ENCODE results near the gene PREX1. TPM values are rescaled to one million over a fixed set of nuclear protein-coding genes. Genes with fewer than 3 reads are reported as not detected.
"Not testable (repeated sequence)": the region's sequence is repeated elsewhere in the genome, so short reads cannot be mapped to it uniquely, and the experiment has no call there.

PREX1 gene
- polyA plus RNA-seq, 4 donors = 13.7 to 16.7 (median 15.2) TPM

DNA sequence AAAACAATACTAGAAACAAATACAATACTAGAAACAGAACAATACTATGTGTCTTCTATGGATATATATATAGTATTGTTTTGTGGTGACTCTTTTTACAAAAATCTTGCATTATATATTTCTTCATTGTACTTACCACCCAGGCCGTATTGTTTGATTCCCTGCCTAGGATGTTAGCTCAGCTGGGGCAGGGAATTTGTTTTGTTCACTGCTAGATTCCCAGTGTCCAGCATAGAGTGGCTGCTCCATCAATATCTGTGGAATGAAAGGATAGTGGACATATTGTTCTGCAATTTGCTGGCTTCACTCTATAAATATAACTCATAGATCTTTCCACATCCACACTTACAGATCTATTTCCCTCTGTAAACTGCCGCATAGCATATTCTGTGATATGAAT, 21.5 kb upstream of the PREX1 start:
- no peak for DNase-seq (ENCODE audit: low read depth in 4 of 4, low spot score in 2 of 4)

DNA sequence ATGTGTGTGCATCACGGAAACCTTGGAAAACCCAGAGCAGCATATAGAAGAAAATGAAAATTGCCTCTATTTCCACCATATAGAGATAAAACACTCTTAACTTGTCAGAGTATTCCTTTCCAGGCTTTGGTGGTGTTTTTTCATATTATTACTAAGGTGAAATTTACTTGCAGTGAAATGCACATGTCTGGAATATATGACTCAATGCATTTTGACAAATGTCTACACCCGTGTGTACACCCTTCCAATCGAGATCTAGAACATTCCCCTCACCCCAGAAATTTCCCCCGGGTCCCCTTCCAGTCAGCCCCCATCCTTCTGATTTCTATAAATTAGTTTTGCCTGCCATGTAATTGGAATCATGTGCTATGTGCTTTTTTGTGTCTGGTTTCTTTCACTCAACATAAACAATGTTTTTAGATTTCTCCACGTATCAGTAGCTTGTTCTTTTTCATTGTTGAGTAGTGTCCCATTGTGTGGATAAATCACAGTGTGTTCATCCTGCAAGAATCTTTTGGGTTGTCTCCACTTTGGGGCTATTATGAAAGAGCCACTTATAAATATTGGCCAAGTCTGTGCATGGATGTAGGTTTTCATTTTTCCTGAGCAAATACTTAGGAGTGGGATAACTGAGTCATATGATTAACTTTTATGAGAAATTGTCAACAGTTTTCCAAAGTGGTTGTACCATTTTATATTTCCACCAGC, 19.9 kb upstream of the PREX1 start:
- no peak for DNase-seq (ENCODE audit: low read depth in 4 of 4, low spot score in 2 of 4)

DNA sequence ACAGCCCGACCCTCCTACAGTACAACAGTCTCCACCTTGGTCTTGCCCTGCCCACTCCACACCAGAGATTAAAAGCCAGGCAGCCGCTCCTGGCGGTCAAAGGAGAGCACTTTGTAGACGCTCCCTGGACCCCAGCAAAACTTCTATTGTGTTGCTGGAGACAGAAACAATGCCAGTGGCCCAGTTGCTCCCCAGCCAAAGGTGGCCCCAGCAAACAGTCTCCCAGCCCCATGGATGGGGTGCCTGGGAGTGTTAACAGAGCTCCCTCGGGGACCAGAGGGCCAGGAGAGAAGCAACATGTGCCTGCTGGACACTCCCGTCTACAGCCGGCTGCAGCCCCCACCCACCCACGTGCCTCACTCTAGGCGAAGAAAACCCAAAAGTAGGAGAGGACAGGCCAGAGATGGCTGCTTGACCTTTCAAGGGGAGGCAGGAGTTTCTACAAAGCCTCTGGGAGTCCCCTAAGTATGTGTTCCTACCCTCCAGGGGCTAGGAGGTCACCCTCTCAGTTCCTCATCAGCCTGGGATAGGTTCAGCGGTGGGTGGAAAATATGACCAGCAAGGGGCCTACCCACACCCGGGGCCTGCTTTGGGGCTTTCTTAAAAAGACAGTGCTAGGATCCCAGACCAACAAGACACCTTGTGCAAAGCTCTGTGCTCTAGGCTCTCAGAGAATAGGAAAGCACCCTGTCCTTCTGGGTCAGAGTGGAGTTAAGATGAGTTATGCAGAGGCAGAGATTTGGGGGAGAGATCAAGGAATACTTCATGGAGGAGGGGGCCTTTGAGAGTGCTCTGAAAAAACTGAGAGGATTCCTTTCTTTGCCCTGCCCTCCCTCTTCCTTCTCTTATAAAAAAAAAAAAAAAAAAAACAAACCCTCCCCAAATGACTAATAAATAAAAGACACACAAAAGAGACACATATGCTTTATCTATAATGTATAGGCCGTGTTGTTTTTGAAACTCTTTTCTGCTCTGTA, 19.0 kb upstream of the PREX1 start:
- no peak for DNase-seq (ENCODE audit: low read depth in 4 of 4, low spot score in 2 of 4)

DNA sequence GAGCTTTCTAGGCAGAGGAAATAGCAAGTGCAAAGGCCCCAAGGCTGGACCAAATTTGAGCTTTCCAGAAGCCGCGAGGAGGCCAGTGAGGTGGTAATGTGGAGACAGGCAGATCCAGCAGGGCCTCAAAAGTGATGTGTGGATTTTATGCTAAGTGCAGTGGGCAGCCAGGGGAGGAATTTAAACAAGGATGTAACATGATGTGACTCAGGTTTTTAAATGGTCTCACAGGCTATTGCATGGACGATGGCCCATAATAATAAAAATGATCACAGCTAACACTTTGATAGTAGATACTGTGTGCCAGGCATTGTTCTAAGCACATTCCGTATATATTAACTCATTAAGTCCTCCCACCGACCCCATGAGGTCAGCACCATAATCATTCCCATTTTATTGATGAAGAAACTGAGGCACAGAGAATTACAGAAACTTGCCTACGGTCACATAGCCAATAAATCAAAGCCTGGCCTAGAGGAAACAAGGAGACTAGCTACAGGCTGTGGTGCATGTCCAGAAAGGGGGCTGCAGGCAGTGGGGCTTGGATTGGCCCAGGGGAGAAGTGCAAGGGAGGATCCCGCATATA, 18.0 kb upstream of the PREX1 start:
- DNase-seq (ENCODE audit: low read depth in 4 of 4, low spot score in 2 of 4) = no peak

DNA sequence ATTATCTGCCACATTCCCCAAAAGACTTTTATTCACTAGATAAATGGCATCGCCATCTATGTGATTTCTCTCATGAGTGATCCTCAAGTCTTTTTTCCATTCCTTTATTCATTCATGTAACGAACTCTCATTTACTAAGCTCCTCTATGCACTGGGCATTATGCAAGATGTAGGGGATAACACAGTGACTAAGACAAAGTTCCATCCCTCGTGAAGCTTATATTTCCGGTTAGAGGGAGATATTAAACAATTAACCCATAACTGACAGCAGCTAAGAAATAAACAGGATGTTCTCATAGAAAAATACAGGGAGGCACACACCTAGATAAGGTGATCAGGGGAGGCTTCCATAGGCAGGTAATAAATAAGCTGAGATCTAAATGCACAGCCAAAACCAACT, 17.2 kb upstream of the PREX1 start:
- DNase-seq (ENCODE audit: low read depth in 4 of 4, low spot score in 2 of 4) = no peak

DNA sequence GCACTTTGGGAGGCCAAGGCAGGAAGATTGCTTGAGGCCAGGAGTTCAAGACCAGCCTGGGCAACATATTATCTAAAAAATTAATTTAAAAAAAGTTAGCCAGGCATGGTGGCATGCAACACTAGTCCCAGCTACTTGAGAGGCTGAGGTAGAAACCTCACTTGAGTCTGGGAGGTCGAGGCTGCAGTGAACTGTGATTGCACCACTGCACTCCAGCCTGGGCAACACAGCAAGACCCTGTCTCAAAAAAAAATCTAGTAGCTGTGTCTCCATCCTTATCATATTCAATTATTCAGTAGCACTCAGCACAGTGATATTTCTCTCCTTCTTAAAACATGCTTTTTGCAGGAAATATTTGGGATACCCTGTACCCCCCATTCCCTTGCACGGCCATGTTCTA, 16.1 kb upstream of the PREX1 start:
- not testable (repeated sequence) for DNase-seq (ENCODE audit: low read depth in 4 of 4, low spot score in 2 of 4)

DNA sequence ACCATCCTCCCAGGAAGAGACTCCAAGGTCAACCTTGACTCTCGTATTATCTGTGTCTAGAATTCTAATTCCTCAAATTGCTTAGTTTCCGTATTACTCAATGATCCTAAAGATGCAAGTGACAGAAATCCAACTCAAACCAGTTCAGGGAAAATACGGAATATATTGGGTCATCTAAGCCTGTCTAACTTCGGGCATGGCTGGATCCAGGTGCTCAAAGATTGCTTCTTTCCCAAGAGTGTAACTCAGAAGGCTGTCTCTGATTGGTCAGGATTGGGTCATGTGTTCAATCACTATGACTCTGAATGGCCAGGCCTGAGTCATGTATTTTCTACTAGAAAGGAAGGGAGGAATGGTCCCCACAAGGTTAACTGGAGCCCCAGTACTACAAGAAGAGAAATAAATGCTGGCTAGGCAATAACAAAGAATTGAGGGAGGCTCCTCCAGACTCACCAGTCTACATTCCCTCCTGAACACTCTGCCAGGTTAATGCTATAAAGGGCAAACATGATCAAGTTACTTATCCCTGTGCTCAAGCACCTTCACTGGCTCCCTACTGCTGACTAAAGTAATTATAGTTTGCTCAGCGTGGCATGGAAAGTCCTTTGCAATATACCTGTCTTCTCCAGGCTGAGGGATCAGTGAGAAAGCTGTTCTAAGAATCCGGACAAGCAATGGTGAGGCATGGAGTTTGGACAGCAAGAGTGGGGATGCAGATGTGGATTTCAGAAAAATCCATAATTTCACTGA, 15.4 kb upstream of the PREX1 start:
- DNase-seq (ENCODE audit: low read depth in 4 of 4, low spot score in 2 of 4) = no peak

DNA sequence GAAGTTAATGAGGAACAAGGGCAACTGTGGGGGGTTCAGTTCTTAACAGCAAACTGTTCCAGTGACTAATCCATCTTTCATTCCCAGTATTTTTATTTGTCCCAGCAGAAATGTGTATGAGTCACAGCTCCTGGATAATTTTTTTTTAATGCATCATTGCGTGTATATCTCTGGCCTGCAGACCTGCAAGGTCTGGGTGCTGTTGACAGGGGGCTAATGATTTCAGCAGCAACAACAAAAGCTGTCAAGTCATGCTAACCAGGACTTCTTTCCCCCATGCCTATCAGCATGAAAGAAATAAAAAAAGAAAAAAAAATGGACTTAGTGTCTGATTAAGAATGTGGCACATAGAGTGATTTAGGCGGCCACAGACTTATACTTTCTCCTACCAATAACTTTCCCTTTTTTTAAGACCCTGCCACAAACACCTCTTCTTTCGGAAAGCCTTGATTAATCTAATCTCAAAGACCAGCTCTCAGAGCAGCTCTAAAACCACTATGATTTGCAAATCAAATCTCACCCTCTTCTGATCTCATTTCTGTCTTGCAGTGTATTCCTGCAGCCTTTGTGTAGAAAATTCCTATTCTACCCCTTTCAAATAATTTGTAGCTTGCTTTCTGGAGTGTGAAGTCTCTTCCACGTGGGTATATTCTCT, 14.2 kb upstream of the PREX1 start:
- DNase-seq (ENCODE audit: low read depth in 4 of 4, low spot score in 2 of 4) = no peak

DNA sequence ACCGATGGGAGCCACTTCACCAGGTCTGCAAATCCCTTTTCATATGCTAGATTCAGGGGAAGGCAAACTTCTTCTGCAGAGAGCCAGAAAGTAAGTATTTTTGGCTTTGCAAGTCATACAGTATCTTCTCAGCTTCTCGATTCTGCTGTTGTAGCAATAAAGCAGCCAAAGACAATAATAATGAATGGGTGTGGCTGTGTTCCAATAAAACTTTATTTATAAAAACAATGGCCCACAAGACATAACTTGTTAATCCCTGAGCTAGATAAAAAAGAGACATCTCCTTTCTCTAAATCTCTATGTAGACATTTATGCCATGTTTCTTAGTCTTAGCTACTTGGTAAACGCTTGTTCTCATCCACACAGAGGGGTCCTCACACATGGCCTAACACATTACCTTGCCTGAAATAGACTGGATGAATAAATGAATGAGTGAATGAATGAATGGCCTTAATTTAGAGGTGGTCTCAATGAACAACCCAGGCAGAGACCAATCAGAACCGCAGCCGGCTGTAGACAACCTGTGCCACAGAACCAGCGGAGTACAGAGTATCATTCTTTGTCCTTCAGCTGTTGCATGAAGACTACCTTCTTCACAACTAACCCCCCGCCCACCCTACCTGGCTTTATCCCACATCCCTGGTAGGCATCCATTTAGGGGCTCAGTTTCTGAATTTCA, 13.5 kb upstream of the PREX1 start:
- DNase-seq (ENCODE audit: low read depth in 4 of 4, low spot score in 2 of 4) = no peak

DNA sequence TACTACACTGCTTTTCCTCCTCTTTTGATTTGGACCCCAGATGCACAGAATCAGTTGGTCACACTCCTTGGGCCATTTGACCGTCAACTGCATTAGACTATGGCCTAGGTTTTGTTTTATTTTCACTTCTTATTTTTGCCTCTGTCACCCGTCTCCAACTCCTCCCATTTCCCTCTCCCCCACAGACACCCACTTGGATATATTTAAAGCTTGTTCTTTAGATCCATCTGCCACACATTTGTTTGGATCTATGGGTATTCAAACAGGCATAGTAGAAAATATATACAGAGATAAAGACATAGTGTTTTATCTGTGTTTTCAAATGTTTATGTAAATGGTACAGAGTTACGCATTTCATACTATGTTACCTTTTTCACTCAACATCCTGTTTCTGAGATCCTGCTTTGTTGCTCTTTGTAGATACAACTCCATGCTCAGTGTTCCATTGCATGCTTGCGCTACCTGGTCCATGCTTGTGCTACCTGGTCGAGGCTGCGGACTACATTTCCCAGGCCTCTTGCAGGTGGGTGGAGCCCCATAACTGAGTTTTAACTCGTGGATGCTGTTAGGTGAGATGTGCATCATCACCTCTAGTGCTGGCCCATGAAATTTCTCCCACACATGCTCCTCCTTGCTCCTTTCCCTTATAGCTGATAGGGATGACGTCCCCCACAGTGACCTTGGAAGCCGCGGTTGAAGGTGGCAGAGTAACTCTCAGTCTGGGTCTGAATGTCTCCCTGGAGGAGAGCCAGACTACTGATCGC, 11.5 kb upstream of the PREX1 start:
- DNase-seq (ENCODE audit: low read depth in 4 of 4, low spot score in 2 of 4) = no peak

DNA sequence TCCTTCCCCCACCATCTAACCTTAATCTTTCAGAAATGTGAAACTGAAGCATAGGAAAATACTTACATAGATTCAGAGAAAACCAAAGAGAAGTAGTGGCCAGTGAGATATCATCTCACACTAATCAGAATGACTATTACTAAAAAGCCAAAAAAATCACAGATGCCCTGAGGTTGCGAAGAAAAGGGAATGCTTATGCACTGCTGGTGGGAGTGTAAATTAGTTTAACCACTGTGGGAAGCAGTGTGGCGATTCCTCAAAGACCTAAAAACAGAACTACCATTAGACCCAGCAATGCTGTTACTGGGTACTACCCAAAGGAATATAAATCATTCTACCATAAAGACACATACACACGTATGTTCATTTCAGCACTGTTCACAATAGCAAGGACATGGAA, 9.2 kb upstream of the PREX1 start:
- no peak for DNase-seq (ENCODE audit: low read depth in 4 of 4, low spot score in 2 of 4)

DNA sequence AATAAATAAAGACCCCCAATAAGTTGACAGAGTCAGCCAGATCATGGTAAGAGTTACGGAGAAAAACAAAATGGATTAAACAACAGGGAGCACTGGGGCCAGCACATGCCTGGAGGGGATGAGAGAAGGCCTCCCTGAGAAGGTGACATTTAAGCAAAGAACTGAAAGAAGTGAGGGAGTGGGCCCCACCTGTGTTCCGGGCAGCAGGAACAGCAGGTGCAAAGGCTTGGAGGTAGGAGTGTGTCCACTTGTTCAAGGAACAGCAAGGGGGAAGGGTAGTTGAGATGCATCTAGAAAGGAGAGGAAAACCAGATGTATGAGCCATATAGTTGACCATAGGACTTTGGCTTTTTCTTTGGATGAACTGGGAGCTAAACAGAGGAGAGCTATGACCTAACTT, 7.6 kb upstream of the PREX1 start:
- DNase-seq (ENCODE audit: low read depth in 4 of 4, low spot score in 2 of 4) = no peak

DNA sequence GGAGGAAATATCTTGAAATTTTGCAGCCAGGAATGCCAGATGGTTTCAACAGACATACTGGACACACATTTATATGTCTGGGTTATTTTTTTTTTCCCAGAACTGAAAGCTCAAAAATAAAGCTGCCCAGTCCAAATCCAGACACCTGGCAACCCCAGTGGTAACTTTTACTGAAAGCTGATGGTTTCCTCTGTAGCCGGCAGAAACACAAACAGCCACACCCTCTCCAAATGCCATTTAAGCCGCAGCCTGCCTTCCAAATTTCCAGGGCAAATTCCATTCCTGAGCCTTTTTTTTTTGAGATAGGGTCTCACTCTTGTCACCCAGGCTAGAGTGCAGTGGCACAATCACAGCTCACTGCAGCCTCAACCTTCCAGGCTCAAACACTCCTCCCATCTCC, 6.5 kb upstream of the PREX1 start:
- no peak for DNase-seq (ENCODE audit: low read depth in 4 of 4, low spot score in 2 of 4)

DNA sequence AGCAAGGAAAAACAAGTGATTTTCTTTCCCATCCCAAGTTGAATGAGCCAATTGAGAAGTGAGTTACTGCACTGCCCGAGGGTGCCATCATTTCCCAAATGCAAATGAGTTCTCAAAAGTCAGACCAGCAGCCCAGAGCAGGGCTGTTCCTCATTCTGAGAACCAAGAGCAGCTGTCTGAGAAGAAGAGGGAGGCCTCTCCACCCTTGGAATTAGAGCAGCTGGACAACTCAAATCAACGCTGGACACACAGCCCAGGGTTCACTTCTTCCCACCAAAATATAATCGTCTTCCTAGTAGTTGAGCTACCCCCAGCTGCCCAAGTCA, 4.6 kb upstream of the PREX1 start:
- no peak for DNase-seq (ENCODE audit: low read depth in 4 of 4, low spot score in 2 of 4)

DNA sequence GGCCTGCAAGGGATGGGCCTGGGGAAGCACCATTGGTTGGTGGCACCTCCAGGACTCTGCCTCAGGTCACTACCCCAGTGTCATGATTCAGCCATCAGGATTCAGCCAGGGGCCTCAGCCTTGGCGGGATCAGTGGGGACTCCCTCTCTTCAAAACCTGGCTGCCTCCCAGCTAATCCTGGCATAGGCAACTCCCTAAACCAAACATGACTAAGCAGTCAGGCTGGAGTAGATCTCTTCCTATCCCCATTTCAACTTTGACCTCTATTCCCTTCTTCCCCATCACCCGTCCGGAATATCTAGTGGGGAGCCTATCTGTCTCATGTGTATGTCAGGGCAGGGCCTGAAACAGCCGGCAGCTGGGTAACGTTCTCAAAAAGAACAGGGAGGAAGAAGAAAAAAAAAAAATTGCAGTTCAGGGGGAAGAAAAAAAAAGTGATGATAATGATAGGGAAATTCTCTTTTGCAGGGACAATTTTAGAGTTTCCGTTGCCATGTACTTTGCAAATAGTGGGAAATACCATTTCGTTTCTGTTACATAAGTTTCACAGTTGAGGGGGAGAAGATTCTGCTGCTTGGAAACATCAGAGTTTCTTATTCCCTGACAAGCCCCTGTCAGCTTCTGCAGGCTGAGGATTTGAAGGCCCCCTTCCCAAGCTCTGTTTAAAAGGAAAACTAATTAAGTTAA, 4.1 kb upstream of the PREX1 start:
- DNase-seq (ENCODE audit: low read depth in 4 of 4, low spot score in 2 of 4) = no peak

DNA sequence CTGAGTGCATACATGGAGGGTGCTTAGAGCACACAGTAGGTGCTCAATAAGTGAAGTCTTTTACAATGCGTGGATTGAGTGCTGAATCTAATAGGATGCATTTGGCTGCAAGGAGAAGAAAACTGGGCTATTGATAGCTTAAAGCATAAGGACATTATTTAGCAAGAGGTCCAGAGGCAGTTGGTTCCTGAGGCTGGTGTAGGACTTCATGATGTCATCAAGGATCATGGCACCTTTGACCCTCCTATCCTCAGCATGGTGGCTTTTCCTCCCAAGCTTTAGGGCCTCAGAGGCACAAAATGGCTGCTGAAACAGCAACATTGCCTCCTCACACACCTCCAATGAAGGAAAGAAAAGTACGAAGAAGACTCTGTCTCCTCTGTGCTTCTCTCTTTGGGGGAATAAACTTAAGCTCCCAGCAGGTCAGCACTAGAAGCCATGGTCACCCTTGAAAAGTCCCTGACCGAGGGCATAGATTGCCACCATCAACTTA, 3.1 kb upstream of the PREX1 start:
- DNase-seq (ENCODE audit: low read depth in 4 of 4, low spot score in 2 of 4) = no peak

DNA sequence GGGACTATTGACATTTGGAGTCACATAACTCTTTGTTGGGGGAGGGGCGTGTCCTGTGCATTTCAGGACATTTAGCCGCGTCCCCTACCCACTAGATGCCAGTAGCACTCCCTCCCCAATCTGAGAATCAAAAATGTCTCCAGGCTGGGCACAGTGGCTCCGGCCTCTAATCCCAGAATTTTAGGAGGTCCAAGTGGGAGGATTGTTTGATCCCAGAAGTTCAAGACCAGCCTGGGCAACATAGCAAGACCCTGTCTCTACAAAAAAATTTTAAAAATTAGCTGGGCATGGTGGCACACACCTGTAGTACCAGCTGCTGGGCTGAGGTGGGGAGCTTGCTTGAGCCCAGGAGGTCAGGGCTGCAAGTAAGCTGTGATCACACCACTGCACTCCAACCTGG, 2.1 kb upstream of the PREX1 start:
- no peak for DNase-seq (ENCODE audit: low read depth in 4 of 4, low spot score in 2 of 4)

DNA sequence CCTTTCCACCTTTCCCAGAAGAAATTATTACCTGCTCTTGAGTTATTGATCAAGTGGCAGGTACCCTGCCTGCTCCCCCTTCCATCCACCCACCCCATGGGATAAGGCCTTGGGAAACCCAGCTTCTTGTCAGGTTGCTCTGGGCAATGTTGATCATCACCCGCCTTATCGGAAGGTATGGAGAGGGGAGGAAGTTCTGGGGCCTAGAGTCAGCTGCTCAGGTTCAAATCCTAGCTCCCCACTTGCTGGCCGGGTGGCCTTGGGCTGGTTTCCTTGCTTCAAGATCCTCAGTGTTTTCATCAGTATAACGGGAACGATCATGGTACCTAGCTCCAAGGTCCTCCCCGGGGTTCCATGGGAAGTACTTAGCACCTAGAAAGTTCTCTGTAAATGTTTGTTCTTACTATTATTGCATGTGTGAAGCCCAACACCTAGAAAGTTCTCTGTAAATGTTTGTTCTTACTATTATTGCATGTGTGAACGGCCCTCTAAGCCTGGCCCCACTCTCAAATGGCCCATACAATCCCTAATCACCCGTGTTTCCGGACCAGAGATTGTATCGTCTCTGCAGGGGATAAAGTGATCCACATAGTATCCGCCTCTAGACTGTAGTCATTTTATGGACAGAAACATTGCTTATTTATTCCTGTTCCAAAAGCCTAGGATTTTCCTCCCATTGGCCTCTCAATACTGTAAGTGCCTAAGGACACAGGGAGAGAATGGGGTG, 1.1 kb upstream of the PREX1 start:
- DNase-seq (ENCODE audit: low read depth in 4 of 4, low spot score in 2 of 4) = no peak

All from left renal cortex interstitium (tissue), 4 donors.